Suprapubic skin (tissue), 4 donors: Measurements from ENCODE around the gene CBR1. TPM values are rescaled to one million over a fixed set of nuclear protein-coding genes. Genes with fewer than 3 reads are reported as not detected.

Source experiments
- DNase-seq, 2 donors: peaks; one replicate each; pipeline ENCODE4 v3.0.0-alpha.2; 2019; ENCODE audit warnings: low spot score in 2 of 2
- H3K27ac ChIP-seq: fragments of 200-600 bp; sonication (generic); one replicate; pipeline ENCODE4 v1.5.1; 2019
- H3K27me3 ChIP-seq: fragments of 200-600 bp; sonication (generic); one replicate; pipeline ENCODE4 v1.5.1; 2019
- H3K36me3 ChIP-seq: fragments of 200-600 bp; sonication (generic); one replicate; pipeline ENCODE4 v1.5.1; 2019
- H3K4me1 ChIP-seq: fragments of 200-600 bp; sonication (generic); one replicate; pipeline ENCODE4 v1.5.1; 2019
- H3K4me3 ChIP-seq: fragments of 200-600 bp; sonication (generic); one replicate; pipeline ENCODE4 v1.5.1; 2019; ENCODE audit warnings: mild to moderate bottlenecking
- H3K9me3 ChIP-seq: fragments of 200-600 bp; sonication (generic); one replicate; pipeline ENCODE4 v1.5.1; 2019
- EP300 ChIP-seq: sonication (generic); formaldehyde crosslinking; IDR thresholded peaks from one replicate; pipeline ENCODE4 v1.6.1; 2017; ENCODE audit warnings: antibody characterized with exemption
- POLR2A ChIP-seq, 2 donors: fragments of 450-650 bp; IDR thresholded peaks; one replicate each; pipeline ENCODE4 v1.6.1; 2017; ENCODE audit warnings: antibody characterized with exemption in 2 of 2, mild to moderate bottlenecking in 2 of 2, moderate library complexity in 2 of 2
- POLR2AphosphoS5 ChIP-seq, 3 donors: sonication (generic); formaldehyde crosslinking; IDR thresholded peaks; one replicate each; pipeline ENCODE4 v1.6.1; 2017; ENCODE audit warnings: antibody characterized with exemption in 3 of 3
- WGBS: methylation state at CpG from one replicate; pipeline ENCODE4 v1.1.5; 2018; 5-methylcytosine and 5-hydroxymethylcytosine counted together
- total RNA-seq, 4 donors: library from RNA; depleted of rRNA; stranded (reverse); fragments of >200 nt; gene quantifications; one replicate each; pipeline ENCODE4 v1.1.0, GENCODE V29; 2016
- TF ChIP-seq, protein P1 (sequence below), 2 donors: fragments of 200-600 bp in 1 of 2; fragments of 450-650 bp in 1 of 2; sonication (generic) in 1 of 2; IDR thresholded peaks; one replicate each; pipeline ENCODE4 v1.5.1; 2016 to 2019; ENCODE audit warnings: antibody characterized with exemption in 2 of 2, mild to moderate bottlenecking in 1 of 2, moderate library complexity in 1 of 2

Gene CBR1
- total RNA-seq, 4 donors from 2014 or later = 205 to 450 (median 302) TPM

GRCh38 chr21:36092681-36093080 lies 22.9 kb downstream of the CBR1 start:
- no peak for DNase-seq
- H3K27me3 ChIP-seq = no peaks in the 10 kb centered on the region
- no peak overlapping the region for H3K27ac ChIP-seq
- peaks cover 20% of the 10 kb centered on the region for H3K4me1 ChIP-seq
- H3K36me3 ChIP-seq = no peaks in the 10 kb centered on the region
- TF ChIP-seq POLR2AphosphoS5 (IDR thresholded peaks at IDR 0.05) (no peak), EP300 (no peak), POLR2A (IDR thresholded peaks at IDR 0.05) (no peak)
- TF ChIP-seq, protein P1, sequence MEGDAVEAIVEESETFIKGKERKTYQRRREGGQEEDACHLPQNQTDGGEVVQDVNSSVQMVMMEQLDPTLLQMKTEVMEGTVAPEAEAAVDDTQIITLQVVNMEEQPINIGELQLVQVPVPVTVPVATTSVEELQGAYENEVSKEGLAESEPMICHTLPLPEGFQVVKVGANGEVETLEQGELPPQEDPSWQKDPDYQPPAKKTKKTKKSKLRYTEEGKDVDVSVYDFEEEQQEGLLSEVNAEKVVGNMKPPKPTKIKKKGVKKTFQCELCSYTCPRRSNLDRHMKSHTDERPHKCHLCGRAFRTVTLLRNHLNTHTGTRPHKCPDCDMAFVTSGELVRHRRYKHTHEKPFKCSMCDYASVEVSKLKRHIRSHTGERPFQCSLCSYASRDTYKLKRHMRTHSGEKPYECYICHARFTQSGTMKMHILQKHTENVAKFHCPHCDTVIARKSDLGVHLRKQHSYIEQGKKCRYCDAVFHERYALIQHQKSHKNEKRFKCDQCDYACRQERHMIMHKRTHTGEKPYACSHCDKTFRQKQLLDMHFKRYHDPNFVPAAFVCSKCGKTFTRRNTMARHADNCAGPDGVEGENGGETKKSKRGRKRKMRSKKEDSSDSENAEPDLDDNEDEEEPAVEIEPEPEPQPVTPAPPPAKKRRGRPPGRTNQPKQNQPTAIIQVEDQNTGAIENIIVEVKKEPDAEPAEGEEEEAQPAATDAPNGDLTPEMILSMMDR (IDR thresholded peaks at IDR 0.05) = no peak
- no peak overlapping the region for H3K4me3 ChIP-seq
- no peaks in the 10 kb centered on the region for H3K9me3 ChIP-seq

- peaks cover 29% of the 10 kb centered on the region for H3K4me1 ChIP-seq
- TF ChIP-seq EP300 (no peak), POLR2AphosphoS5 (IDR thresholded peaks at IDR 0.05) (no peak), POLR2A (IDR thresholded peaks at IDR 0.05) (no peak)
- TF ChIP-seq, protein P1 (IDR thresholded peaks at IDR 0.05) = no peak
- no peaks in the 10 kb centered on the region for H3K27me3 ChIP-seq
- no peak for DNase-seq
- H3K27ac ChIP-seq = no peak overlapping the region
- H3K4me3 ChIP-seq = no peak overlapping the region
- no peaks in the 10 kb centered on the region for H3K9me3 ChIP-seq
- no peaks in the 10 kb centered on the region for H3K36me3 ChIP-seq
- 96% methylated on average over 1 of the region's 1 CpG for WGBS
Measured at GRCh38 chr21:36093512-36093911, 23.7 kb downstream of the CBR1 start.

DNA sequence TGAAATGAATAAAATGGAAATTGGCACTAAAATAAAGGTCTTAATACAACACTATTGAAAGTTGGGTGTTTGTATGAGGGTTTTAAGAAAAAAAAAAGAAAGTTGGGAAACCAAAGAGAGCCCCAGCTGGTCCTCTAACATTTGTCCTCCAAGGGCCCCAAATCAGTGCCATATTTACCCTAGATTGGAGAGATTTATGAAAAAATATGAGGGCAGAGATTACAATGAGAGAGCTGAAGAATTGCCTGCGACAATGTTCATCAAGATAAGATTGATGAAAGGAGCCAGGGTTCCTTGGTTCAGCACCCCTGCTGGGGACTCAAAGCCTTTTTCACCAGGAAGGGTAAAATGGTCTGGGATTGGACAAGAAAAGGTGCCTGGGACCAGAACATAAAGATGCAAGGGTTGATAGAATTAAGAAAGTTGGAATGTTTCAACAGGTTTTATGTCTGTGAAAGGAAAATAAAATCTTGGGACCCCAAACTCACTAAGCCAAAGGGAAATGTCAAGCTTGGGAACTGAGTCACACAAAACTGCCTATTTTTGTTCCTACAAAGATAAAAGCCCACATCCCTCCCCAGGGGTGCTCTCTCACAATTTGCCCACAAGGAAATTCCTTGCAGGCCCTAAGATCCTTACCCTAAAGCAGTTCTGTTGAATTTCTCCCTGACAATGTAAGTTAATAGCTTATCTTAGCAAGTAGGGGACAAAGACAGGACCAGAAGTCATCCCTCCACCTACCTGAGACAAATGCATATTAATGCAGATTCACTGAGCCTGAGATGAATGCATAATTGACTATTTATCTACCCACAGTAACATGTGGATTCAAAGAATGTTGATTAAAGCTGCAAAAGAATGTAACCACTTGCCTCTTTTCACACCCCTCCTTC lies 26.8 kb downstream of the CBR1 start:
- no peak for TF ChIP-seq POLR2AphosphoS5 (IDR thresholded peaks at IDR 0.05)
- TF ChIP-seq EP300 = no peak
- no peak for TF ChIP-seq POLR2A (IDR thresholded peaks at IDR 0.05)
- TF ChIP-seq, protein P1 (IDR thresholded peaks at IDR 0.05) = no peak
- peaks cover 31% of the 10 kb centered on the region for H3K4me1 ChIP-seq
- H3K27ac ChIP-seq = peak overlapping the region; percentile 50
- DNase-seq = no peak
- no peaks in the 10 kb centered on the region for H3K27me3 ChIP-seq
- WGBS = 42% methylated on average over 1 of the region's 1 CpG
- no peaks in the 10 kb centered on the region for H3K36me3 ChIP-seq
- H3K4me3 ChIP-seq = no peak overlapping the region
- no peaks in the 10 kb centered on the region for H3K9me3 ChIP-seq

DNA sequence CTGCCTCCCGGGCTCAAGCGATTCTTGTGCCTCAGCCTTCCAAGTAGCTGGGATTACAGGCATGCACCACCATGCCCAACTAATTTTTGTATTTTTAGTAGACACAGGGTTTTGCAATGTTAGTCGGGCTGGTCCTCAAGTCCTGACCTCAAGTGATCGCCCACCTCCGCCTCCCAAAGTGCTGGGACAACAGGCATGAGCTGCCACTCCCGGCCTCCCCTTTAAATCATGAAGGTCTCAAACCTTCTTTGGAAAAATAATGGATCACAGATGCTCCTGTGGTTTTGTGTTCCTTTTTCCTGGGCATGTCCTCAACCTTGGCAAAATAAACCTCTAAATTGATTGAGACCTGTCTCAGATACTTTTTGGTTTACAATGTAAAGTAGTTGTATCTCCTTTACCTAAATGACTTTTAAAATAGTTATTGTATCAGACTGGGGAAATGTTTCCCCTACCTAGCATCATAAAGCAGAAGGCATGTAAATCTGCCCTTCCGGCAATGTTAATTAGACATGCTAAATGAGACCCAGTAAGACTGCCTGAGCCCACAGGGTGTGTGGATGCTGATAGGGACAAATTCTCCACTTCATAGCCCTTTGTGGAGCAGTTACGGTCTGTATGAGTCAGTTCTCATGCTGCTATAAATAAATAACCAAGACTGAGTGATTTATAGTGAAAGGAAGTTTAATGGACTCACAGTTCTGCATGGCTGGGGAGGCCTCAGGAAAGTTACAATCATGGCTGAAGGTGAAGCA lies 27.8 kb downstream of the CBR1 start:
- Histone ChIP-seq H3K9me3 (no peaks in the 10 kb centered on the region), H3K4me3 (no peak overlapping the region), H3K36me3 (no peaks in the 10 kb centered on the region), H3K27ac (peak overlapping the region; percentile 50), H3K4me1 (peaks cover 32% of the 10 kb centered on the region), H3K27me3 (no peaks in the 10 kb centered on the region)
- no peak for DNase-seq
- TF ChIP-seq, protein P1 (IDR thresholded peaks at IDR 0.05) = no peak
- WGBS = 50% methylated on average over 8 of the region's 8 CpGs

GRCh38 chr21:36098182-36098532 lies 28.3 kb downstream of the CBR1 start:
- 47% methylated on average over 2 of the region's 2 CpGs for WGBS
- no peak for TF ChIP-seq POLR2A (IDR thresholded peaks at IDR 0.05)
- TF ChIP-seq, protein P1 (IDR thresholded peaks at IDR 0.05) = no peak
- no peak for TF ChIP-seq POLR2AphosphoS5 (IDR thresholded peaks at IDR 0.05)
- TF ChIP-seq EP300 = no peak
- no peak for DNase-seq

More at GRCh38 chr21:36098182-36098532, 28.3 kb downstream of the CBR1 start:
- Histone ChIP-seq H3K36me3 (no peaks in the 10 kb centered on the region), H3K4me1 (peaks cover 32% of the 10 kb centered on the region), H3K27me3 (no peaks in the 10 kb centered on the region), H3K4me3 (no peak overlapping the region), H3K9me3 (no peaks in the 10 kb centered on the region), H3K27ac (peak overlapping the region; percentile 50)
